Immature natural killer cell (primary cell): Measurements from ENCODE around the gene MCF2L. TPM values are rescaled to one million over a fixed set of nuclear protein-coding genes. Genes with fewer than 3 reads are reported as not detected.

Experiments used
- DNase-seq, 3 donors: peaks; one replicate each; pipeline ENCODE4 v3.0.0; 2022; ENCODE audit warnings: mixed read lengths in 1 of 3
- H3K27ac Mint-ChIP-seq, 6 donors: one replicate each; pipeline ENCODE4 v1.8.0; 2020; ENCODE audit warnings: mixed read lengths in 6 of 6, mild to moderate bottlenecking in 5 of 6, inconsistent platforms in 4 of 6, moderate library complexity in 3 of 6
- H3K27me3 Mint-ChIP-seq, 3 donors: one replicate each; pipeline ENCODE4 v1.8.0; 2020 to 2021; ENCODE audit warnings: low read depth in 3 of 3, mild to moderate bottlenecking in 3 of 3, mixed read lengths in 3 of 3, moderate library complexity in 3 of 3, inconsistent platforms in 1 of 3
- H3K36me3 Mint-ChIP-seq, 3 donors: one replicate each; pipeline ENCODE4 v1.8.0; 2020; ENCODE audit warnings: mixed read lengths in 3 of 3, inconsistent platforms in 2 of 3, mild to moderate bottlenecking in 2 of 3
- H3K4me1 Mint-ChIP-seq, 2 donors: one replicate each; pipeline ENCODE4 v1.8.0; 2020; ENCODE audit warnings: inconsistent platforms in 2 of 2, mild to moderate bottlenecking in 2 of 2, mixed read lengths in 2 of 2, moderate library complexity in 1 of 2
- H3K4me3 Mint-ChIP-seq, 5 donors: one replicate each; pipeline ENCODE4 v1.8.0; 2020; ENCODE audit warnings: mild to moderate bottlenecking in 5 of 5, mixed read lengths in 5 of 5, inconsistent platforms in 3 of 5, moderate library complexity in 3 of 5
- H3K9me3 Mint-ChIP-seq, 6 donors: one replicate each; pipeline ENCODE4 v1.8.0; 2020; ENCODE audit warnings: mild to moderate bottlenecking in 6 of 6, mixed read lengths in 6 of 6, inconsistent platforms in 4 of 6, moderate library complexity in 3 of 6
- polyA plus RNA-seq, 3 donors: library from polyadenylated mRNA; unstranded; fragments of 300-500 nt; fragmentation: Illumina TruSeq; gene quantifications; one replicate each; pipeline ENCODE4 v1.2.3, GENCODE V29; 2021

The MCF2L gene
- polyA plus RNA-seq, 3 donors from 2014 or later = 0.82 TPM; not detected in 2

DNA sequence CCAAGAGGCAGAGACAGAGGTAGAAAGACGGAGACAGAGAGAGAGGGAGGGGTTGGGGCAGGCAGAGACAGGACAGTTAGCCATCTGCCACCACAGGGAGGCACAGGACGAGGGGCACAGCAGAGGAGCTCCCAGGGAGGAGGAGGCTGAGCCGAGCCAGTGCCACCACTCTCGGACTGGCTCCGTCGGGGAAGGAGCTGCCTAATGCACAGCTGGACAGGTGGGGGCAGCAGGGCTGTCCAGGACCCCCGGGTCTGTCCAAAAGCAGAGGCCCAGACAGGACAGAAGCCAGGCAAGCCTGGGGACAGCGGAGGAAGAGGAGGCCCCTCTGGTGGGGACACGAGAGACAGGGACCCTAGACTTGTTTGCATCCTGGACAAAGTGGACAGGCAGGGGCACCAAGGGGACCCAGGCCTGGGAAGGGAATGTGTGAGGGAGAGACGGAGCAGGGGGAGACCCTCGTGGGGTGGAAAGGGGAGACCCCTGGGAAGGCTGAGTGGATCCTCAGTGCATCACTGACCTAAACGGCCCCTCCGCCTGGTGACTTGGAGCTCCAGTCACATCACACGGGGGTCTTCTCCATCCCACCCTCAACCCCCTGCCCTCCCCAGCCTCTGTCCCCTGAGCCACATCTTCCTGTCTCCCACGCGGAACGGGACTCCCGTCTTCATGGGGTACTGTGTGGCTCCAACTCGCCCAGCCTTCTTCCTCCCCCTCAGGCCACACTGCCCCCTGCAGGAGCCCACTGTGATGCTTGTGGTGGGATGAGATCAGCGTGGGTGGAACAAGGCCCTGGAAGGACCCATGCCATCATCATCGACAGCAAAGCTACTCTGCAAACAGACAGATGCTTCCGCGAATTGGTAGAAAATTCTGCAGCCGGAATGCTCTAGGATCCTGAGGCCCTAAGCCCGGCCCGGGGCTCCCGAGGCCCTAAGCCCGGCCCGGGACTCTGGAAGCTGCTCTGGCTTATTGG lies 154.5 kb downstream of the MCF2L start:
- H3K27ac Mint-ChIP-seq = no peak overlapping the region
- H3K4me1 Mint-ChIP-seq = no peaks in the 10 kb centered on the region
- H3K36me3 Mint-ChIP-seq = no peaks in the 10 kb centered on the region
- no peak for DNase-seq
- H3K4me3 Mint-ChIP-seq = no peak overlapping the region
- H3K9me3 Mint-ChIP-seq = no peaks in the 10 kb centered on the region
- peaks cover 0 to 10% (median 10%) of the 10 kb centered on the region in 3 donors for H3K27me3 Mint-ChIP-seq

DNA sequence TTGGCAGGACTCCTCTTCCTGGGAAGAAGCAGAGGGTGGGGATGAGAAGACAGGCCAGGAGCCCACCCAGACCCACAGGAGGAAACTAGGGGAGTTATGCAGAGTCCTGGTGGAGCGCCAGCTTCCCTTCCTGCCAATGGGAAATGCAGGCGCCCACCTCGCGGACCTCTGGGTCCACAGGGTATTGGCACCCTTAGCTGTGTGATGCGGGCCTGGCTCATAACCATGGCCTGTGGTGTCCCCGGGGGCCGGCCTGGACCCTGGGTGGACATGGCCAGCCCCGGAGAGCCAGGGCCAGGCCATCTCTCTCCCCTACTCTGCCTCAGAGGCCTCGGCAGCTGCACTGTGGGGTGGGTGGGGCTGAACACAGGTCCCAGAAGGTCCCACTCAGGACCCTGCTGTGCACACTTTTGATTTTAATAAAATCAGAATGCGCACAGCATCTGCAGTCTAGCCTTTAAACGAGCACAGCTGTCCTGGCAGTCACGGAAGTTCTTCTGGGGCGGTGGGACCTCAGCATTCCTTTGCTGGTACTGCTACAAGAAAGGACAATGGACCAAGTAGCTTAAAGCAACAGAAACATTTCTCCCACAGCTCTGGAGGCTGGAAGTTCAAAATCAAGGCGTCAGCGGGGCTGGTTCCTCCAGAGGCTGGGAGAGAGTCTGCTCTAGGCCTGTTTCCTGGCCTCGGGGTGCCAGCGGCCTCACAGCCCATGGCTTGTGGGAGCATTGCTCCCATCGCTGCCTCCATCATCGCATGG lies 155.4 kb downstream of the MCF2L start:
- no peaks in the 10 kb centered on the region for H3K9me3 Mint-ChIP-seq
- no peaks in the 10 kb centered on the region for H3K36me3 Mint-ChIP-seq
- H3K27ac Mint-ChIP-seq = no peak overlapping the region
- no peak overlapping the region for H3K4me3 Mint-ChIP-seq
- H3K27me3 Mint-ChIP-seq = peaks cover 2 to 10% (median 6%) of the 10 kb centered on the region in 3 donors
- DNase-seq = no peak
- peaks cover 0 to 4% of the 10 kb centered on the region in 2 donors for H3K4me1 Mint-ChIP-seq

DNA sequence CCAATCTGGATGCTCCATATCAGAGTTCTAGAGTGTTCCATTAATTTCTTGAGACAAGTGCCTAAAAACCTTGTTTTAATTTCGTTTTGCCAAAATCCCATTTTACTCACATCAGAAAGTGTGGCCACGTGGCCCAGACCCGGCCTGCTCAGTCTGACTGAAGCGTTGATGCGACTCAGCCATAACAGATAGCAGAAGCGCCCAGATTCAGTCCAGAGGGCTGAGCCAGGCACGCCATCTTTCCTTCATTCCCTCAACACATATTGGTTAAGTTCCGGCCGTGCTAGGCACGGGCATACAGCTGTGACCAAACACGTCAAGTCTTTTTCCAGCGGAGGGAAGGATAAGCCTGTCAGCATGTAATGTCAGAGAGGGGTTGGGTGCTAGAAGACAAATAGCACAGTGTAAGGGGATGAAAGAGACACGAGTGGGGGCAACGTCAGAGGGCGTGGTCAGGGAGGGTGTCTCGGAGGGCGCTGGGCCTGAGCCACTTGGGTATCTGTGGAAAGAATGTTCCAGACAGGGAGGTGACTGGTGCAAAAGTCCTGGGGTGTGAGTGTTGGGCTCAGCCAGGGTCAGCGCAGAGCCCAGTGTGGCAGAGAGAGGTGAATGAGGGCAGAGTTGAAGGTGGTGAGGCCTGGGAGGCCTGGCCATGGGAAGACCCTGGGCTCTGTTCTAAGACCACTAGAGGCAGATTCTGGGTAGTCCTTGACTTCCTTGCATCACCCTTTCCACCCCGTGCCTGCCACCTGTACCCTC lies 156.7 kb downstream of the MCF2L start:
- Mint-ChIP-seq H3K27ac (no peak overlapping the region), H3K9me3 (no peaks in the 10 kb centered on the region), H3K36me3 (no peaks in the 10 kb centered on the region), H3K4me3 (no peak overlapping the region), H3K4me1 (peaks cover 0 to 10% of the 10 kb centered on the region in 2 donors), H3K27me3 (peaks cover 3 to 8% (median 6%) of the 10 kb centered on the region in 3 donors)
- DNase-seq = no peak

DNA sequence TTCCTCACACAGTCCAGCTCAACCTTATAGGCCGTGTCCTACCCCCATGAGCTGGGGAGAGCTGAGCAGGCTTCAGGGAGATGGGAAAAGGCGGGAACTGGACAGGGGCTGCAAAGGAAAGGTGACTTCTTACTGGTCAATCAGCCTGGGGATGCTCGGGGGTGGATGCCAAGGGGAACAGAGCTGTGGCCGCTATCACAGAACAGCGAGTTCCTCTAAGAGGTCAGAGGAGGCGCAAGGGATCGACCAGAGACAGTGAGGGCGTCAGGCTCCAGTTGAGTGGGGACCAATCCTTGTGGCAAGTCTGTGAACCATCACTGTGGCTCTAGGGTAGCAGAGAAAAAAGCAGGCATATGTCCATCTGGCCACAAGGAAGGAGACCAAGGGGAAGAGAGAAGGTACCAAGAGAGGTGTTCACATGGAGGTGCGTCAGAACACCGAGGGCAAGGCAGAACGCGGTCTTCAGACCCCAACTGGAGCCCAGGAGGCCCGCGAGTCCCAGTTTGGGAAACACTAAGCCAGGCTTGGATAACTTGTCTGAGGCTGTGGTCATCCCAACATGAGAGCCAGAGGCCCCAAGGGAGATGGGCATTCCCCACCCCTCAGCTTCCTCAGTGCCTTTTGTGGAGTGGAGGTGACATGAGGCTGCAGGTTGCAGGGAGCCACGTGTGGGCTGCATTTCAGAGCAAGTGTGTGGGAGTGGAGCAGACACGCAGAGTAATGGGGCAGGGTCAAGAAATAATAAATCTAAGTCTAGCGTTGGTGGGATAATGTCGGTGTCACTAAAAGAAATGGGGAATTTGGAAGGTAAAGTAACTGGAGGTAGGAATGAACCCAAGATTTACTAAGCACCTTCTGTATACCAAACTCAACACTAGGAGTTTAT lies 157.5 kb downstream of the MCF2L start:
- no peak overlapping the region for H3K4me3 Mint-ChIP-seq
- H3K36me3 Mint-ChIP-seq = no peaks in the 10 kb centered on the region
- no peaks in the 10 kb centered on the region for H3K9me3 Mint-ChIP-seq
- H3K27me3 Mint-ChIP-seq = peaks cover 3 to 8% (median 6%) of the 10 kb centered on the region in 3 donors
- H3K4me1 Mint-ChIP-seq = peaks cover 0 to 10% of the 10 kb centered on the region in 2 donors
- DNase-seq = no peak
- peak overlapping the region in 1 of 6 donors; percentile 41 for H3K27ac Mint-ChIP-seq

DNA sequence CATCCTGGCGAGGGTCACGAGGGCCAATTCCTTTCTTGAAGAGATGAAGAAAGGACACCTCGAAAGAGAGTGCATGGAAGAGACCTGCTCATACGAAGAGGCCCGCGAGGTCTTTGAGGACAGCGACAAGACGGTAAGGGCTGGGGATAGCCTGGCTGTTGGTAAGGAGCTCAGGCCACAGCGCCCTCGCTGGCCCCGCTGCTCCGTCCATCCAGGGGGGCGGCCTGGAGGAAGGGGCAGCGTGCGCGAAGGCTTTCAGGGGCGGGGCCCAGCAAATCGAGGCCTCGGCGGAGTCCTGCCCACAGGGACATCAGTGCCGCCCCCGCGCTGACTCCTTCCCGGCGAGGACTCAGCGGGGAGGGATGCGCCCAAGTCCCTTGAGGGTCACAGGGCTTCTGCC lies 160.5 kb downstream of the MCF2L start:
- H3K4me3 Mint-ChIP-seq = peak overlapping the region in 4 of 5 donors; percentile 38 to 75 (median 50)
- H3K36me3 Mint-ChIP-seq = no peaks in the 10 kb centered on the region
- H3K4me1 Mint-ChIP-seq = peaks cover 0 to 10% of the 10 kb centered on the region in 2 donors
- H3K9me3 Mint-ChIP-seq = no peaks in the 10 kb centered on the region
- DNase-seq = no peak
- peaks cover 5 to 8% (median 6%) of the 10 kb centered on the region in 3 donors for H3K27me3 Mint-ChIP-seq
- no peak overlapping the region for H3K27ac Mint-ChIP-seq

DNA sequence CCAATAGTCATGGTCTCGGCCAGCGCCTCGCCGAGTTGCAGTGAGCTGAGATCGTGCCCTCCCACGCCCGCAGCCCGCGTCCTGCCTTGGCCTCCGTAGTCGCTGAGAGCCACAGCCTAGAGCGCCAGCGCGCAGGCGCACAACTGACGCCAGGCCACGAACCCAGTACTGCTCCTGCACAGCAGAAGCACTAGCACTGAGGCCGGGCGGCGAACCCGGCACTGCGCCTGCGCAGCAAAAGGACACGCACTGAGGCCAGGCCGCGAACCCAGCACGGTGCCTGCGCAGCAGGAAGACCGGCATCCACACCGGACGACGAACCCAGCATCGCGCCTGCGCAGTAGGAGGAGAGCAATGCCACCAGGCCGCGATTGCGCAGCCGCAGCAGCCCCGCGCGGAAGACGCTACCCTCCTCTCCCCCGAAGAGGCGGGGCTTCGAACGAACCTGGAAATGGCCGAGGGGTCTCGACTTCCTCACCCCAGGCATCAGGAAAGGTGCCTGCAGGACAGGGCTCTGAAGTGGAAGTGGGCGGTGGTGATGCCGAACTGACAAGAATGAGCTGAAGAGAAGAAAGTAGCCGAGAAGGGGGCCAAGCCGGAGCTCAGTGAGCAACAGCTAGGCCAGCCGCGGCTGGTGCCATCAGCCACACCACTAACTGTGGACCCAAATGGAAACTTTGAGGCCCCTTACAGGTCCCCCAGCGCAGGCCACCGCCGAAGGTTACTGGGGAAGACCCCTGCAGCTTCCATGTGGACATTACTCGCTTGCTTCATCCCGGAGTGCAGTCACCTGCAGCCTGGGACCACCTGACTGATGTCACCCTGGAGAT lies 161.1 kb downstream of the MCF2L start:
- peak overlapping the region; percentile 40 to 75 (median 50) for H3K4me3 Mint-ChIP-seq
- H3K27ac Mint-ChIP-seq = no peak overlapping the region
- peaks cover 0 to 10% of the 10 kb centered on the region in 2 donors for H3K4me1 Mint-ChIP-seq
- no peaks in the 10 kb centered on the region for H3K36me3 Mint-ChIP-seq
- peak; percentile 31 to 50 (median 38) for DNase-seq
- H3K9me3 Mint-ChIP-seq = no peaks in the 10 kb centered on the region
- H3K27me3 Mint-ChIP-seq = peaks cover 5 to 8% (median 6%) of the 10 kb centered on the region in 3 donors

DNA sequence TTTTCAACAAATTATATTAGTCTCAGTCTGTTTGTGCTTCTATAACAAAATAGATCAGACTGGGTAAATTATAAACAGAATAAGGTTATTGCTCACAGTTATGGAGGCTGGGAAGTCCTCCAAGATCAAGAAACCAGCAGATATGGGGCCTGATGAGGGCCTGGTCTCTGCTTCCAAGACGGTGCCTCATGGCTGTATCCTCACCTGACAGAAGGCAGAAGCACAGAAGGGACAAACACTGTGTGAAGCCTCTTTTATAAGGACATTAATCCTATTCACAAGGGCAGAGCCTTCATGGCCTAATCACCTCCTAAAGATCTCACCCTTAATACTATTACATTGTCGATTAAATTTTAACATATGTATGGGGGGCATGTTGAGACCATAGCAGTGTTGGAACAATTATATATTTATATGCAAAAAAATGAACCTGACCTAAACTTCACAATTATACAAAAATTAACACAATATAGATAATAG lies 166.3 kb downstream of the MCF2L start:
- Mint-ChIP-seq H3K27me3 (peaks cover 0 to 5% (median 2%) of the 10 kb centered on the region in 3 donors), H3K36me3 (no peaks in the 10 kb centered on the region), H3K4me1 (no peaks in the 10 kb centered on the region), H3K4me3 (no peak overlapping the region), H3K9me3 (no peaks in the 10 kb centered on the region), H3K27ac (no peak overlapping the region)
- DNase-seq = no peak

DNA sequence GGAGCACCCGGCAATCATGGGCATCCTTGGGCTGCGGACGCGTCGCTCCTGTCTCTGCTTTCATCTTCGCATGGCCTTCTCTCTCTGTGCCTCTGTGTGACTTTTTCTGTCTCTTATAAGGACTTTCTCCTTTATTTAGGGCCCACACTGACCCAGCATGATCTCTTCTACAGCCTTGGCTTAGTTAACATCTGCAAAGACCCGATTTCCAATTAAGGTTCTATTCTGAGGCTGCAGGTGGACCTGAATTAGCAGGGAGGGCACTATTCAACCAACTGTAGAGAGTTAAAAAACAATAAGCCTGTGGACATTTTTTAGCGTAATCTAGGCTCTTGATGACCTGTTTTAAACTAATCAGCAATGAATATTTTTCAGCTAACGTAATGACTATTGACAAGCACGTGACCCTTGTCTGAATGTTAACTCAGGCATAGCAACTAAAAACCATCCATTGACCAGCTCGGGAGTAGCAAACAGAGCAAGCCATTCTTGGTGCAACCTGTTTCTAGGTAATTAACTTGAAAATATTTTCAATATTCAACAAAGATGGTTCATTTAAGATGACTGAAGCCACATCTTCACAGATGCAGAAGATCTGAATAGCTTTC lies 168.8 kb downstream of the MCF2L start:
- H3K4me3 Mint-ChIP-seq = no peak overlapping the region
- DNase-seq = no peak
- H3K27me3 Mint-ChIP-seq = peaks cover 0 to 5% (median 2%) of the 10 kb centered on the region in 3 donors
- H3K9me3 Mint-ChIP-seq = no peaks in the 10 kb centered on the region
- H3K27ac Mint-ChIP-seq = peak overlapping the region in 1 of 6 donors; percentile 21
- H3K4me1 Mint-ChIP-seq = no peaks in the 10 kb centered on the region
- no peaks in the 10 kb centered on the region for H3K36me3 Mint-ChIP-seq

DNA sequence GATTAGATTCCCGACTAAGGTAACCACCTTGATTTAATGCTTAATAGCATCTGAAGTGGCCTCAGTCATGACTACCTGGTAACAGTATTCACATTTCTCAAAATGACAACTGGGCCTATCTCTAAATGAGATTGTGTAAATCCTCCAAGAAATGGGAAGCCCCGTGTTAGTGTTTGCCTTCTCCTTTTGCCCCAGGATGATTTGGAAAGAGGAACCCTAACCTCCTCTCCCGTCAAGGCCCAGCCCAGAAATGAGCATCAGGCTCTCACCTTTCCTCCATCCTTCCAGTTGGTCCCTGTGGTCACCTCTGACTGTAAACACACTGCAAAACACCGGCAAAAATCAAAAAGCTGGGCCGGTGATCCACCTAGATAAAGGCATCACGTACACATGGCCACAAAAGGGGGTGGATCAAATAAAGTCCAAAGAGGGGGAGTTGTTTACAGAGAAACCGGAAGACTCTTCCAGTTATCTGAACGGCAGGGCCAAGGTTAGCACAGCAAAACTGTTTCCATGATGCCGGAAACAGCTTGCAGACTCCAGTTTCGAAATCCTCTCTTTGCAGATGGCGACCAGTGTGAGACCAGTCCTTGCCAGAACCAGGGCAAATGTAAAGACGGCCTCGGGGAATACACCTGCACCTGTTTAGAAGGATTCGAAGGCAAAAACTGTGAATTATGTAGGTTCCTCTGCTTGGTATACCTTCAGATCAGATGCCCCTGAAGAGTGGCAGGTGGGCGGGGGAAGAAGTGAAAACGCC lies 170.0 kb downstream of the MCF2L start:
- Mint-ChIP-seq H3K27ac (no peak overlapping the region), H3K27me3 (peaks cover 0 to 5% (median 2%) of the 10 kb centered on the region in 3 donors), H3K4me1 (no peaks in the 10 kb centered on the region), H3K9me3 (no peaks in the 10 kb centered on the region), H3K36me3 (no peaks in the 10 kb centered on the region), H3K4me3 (no peak overlapping the region)
- DNase-seq = no peak

DNA sequence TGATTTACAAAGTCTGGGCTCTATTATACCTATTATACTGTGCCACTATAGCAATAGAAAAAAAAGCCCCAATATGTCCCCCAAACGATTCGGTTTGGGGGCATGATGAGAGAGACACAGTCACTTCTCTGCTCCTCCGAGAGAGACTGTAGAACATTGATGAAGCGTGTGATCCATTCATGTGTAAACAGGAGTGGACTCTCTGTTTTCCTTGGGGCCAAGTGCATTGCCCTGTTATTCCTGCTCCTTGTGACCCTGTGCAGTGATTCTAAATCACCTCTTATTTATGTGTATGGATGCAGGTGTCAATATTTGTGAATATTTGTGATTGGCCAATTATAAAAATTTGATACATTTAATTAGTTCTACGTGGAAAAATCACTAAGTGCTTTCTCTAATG lies 170.6 kb downstream of the MCF2L start:
- Mint-ChIP-seq H3K36me3 (no peaks in the 10 kb centered on the region), H3K9me3 (no peaks in the 10 kb centered on the region), H3K4me3 (no peak overlapping the region), H3K27me3 (peaks cover 0 to 5% (median 0%) of the 10 kb centered on the region in 3 donors), H3K27ac (no peak overlapping the region), H3K4me1 (no peaks in the 10 kb centered on the region)
- DNase-seq = no peak
